A673 (cell line): ENCODE data around the gene HPCA. TPM values are rescaled to one million over a fixed set of nuclear protein-coding genes. Genes with fewer than 3 reads are reported as not detected.

ENCODE experiments used
- BruUV-seq: library from RNA; stranded (reverse); fragments of 400-500 nt; replicated peaks from 2 replicates; lab custom pipeline; 2021; lab: Mats Ljungman, UMichigan
- CTCF ChIA-PET: fragments of 300-600 bp; sonication (Branson Sonifier 250); formaldehyde crosslinking; loops from one replicate; lab custom pipeline; 2022; ENCODE audit warnings: antibody characterized with exemption; lab: Charles Lee
- POLR2A ChIA-PET: fragments of 300-600 bp; sonication (Branson Sonifier 250); formaldehyde crosslinking; loops from one replicate; lab custom pipeline; 2022; ENCODE audit warnings: antibody characterized with exemption; ENCODE audit not compliant: low non-redundant PET; lab: Charles Lee
- DNase-seq: peaks from one replicate; pipeline ENCODE4 v3.0.0-alpha.2; 2015; ENCODE audit warnings: low spot score
- H3K27ac ChIP-seq: fragments of 200-600 bp; sonication (generic); 2 replicates; pipeline ENCODE4 v1.5.1; 2016; ENCODE audit warnings: mixed run types, low read depth, mild to moderate bottlenecking, mixed read lengths, antibody characterized with exemption, low read length; ENCODE audit not compliant: poor library complexity, severe bottlenecking
- H3K27me3 ChIP-seq: fragments of 200-600 bp; sonication (generic); replicated peaks from 2 replicates; pipeline ENCODE4 v1.6.1; 2017; ENCODE audit warnings: mixed run types, low read depth, mild to moderate bottlenecking, mixed read lengths, antibody characterized with exemption, low read length; ENCODE audit not compliant: insufficient read depth, poor library complexity
- H3K36me3 ChIP-seq: fragments of 200-600 bp; sonication (generic); 2 replicates; pipeline ENCODE4 v1.6.1; 2016; ENCODE audit warnings: mixed run types, mild to moderate bottlenecking, mixed read lengths, antibody characterized with exemption, low read length; ENCODE audit not compliant: insufficient read depth, poor library complexity, severe bottlenecking
- H3K4me1 ChIP-seq: fragments of 200-600 bp; sonication (generic); 2 replicates; pipeline ENCODE4 v1.6.1; 2017; ENCODE audit warnings: mixed run types, mild to moderate bottlenecking, mixed read lengths, antibody characterized with exemption, low read length; ENCODE audit not compliant: insufficient read depth, poor library complexity, severe bottlenecking
- H3K4me3 ChIP-seq: fragments of 200-600 bp; sonication (generic); 2 replicates; pipeline ENCODE4 v1.5.1; 2016; ENCODE audit warnings: low read depth, mixed run types, mild to moderate bottlenecking, mixed read lengths, low read length; ENCODE audit not compliant: poor library complexity, severe bottlenecking
- H3K9me3 ChIP-seq: fragments of 200-600 bp; sonication (generic); 2 replicates; pipeline ENCODE4 v1.6.1; 2016; ENCODE audit warnings: mixed run types, low read depth, mild to moderate bottlenecking, mixed read lengths, antibody characterized with exemption, low read length; ENCODE audit not compliant: poor library complexity, severe bottlenecking
- CTCF ChIP-seq: fragments of 300-800, 200-600 bp; sonication (generic); conservative IDR thresholded peaks from 2 replicates; pipeline ENCODE4 v1.5.1; 2017; ENCODE audit warnings: low read depth, mild to moderate bottlenecking, antibody characterized with exemption, low read length, moderate library complexity, mixed read lengths
- EZH2 ChIP-seq: fragments of 200-600 bp; sonication (generic); IDR thresholded peaks from 2 replicates; pipeline ENCODE4 v1.6.1; 2017; ENCODE audit warnings: borderline replicate concordance, low read depth, mild to moderate bottlenecking, mixed read lengths, antibody characterized with exemption, low read length; ENCODE audit not compliant: poor library complexity, severe bottlenecking
- intact Hi-C: fragments of 100-400 bp; cut with micrococcal nuclease; formaldehyde crosslinking; loops from one replicate; pipeline ENCODE4 v1.10.0; 2022; ENCODE audit not compliant: unreplicated experiment
- total RNA-seq: library from RNA; stranded (reverse); gene quantifications from 2 replicates; pipeline ENCODE4 v1.2.3, GENCODE V29; 2021

HPCA gene
- total RNA-seq, 1 experiment from 2014 or later = 0.69 TPM

- Histone ChIP-seq H3K4me3 (no peak overlapping the region), H3K9me3 (no peaks in the 10 kb centered on the region), H3K4me1 (no peaks in the 10 kb centered on the region), H3K27ac (no peak overlapping the region), H3K36me3 (no peaks in the 10 kb centered on the region), H3K27me3 (no peaks in the 10 kb centered on the region)
- no TSS peak for BruUV-seq
- ChIA-PET CTCF (interaction anchor here (1.1 kb wide), 1 partner anchor 131 kb away, joined by 5 read pairs; no protein-coding TSS in a partner anchor), POLR2A (no interaction called here)
- intact Hi-C loops = no loop called here
- DNase-seq = no peak
- TF ChIP-seq EZH2 (no peak), CTCF (no peak)
Measured at GRCh38 chr1:32925403-32926162, 39.3 kb downstream of the HPCA start.

DNA sequence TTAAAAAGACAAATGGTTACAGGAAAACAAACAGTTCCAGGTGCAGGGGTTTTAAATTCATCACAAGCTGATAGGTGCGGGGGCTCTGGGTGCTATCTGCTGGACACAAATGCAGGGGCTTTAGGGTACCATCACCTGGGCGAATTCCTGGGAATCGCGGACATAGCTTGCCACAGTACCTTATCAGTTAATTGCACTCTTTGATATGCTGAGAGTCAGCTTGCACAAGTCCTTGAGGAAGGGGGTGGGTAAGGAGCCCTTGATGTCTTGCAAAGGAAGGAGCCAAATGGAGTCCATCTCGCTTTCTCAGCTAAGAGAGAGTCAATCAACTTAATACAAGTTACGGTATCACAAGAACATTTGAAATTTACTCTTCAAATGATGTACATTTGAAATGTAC lies 40.3 kb downstream of the HPCA start:
- no peaks in the 10 kb centered on the region for H3K9me3 ChIP-seq
- TF ChIP-seq CTCF (no peak), EZH2 (no peak)
- intact Hi-C loops = no loop called here
- ChIA-PET CTCF (interaction anchor here (1.1 kb wide), 1 partner anchor 130 kb away, joined by 5 read pairs; no protein-coding TSS in a partner anchor), POLR2A (no interaction called here)
- no peaks in the 10 kb centered on the region for H3K36me3 ChIP-seq
- H3K4me3 ChIP-seq = no peak overlapping the region
- no TSS peak for BruUV-seq
- H3K27ac ChIP-seq = no peak overlapping the region
- H3K27me3 ChIP-seq = no peaks in the 10 kb centered on the region
- H3K4me1 ChIP-seq = no peaks in the 10 kb centered on the region
- no peak for DNase-seq

DNA sequence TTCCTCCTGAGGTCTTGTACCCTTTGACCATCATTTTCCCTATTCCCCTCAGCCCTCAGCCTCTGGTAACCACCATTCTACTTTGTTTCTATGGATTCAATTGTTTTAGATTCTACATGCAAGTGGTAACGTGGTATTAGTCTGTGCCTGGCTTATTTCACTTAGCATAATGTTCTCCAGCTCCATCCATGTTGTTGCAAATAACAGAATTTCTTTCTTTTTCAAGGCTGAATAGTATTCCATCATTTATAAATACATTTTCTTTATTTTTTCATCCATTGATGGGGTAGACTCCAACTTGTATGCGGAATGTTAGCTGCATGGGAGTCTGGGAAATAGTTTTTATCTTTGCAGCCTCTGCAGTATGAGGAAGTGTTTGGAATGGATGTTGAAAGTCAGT lies 41.1 kb downstream of the HPCA start:
- Histone ChIP-seq H3K27ac (no peak overlapping the region), H3K36me3 (no peaks in the 10 kb centered on the region), H3K4me1 (no peaks in the 10 kb centered on the region), H3K9me3 (no peaks in the 10 kb centered on the region), H3K4me3 (no peak overlapping the region), H3K27me3 (no peaks in the 10 kb centered on the region)
- TF ChIP-seq CTCF (no peak), EZH2 (no peak)
- CTCF ChIA-PET = no interaction called here
- POLR2A ChIA-PET = no interaction called here
- BruUV-seq = no TSS peak
- intact Hi-C loops = no loop called here
- no peak for DNase-seq
